HG02678 (cell line): ENCODE measurements around the gene PIWIL4.
"Not testable (repeated sequence)": the region's sequence is repeated elsewhere in the genome, so short reads cannot be mapped to it uniquely, and the experiment has no call there.

ENCODE experiments used
- ATAC-seq: cut with Tn5 transposase; IDR thresholded peaks from one replicate; pipeline ENCODE4 v1.9.1; 2021; ENCODE audit warnings: mild to moderate bottlenecking, moderate library complexity; ENCODE audit not compliant: unreplicated experiment

The PIWIL4 gene

DNA sequence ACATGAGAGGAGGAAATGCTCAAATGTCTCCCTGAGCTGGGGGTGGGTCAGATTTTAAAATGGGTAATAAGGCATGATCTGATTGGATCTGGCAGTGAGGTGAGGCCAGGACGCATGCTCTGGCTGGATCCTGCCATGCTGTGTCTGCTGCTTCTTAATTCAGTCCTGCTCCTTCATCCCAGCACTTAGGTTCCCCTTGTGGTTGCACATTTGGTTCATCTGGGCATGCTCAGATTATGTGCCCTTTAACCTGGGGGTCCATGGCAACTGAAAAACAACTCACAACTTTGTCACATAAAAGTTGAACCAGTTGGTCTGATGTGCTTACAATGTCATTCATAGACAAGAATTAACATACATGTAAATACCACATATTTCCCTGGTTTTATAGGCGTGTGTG, 67.9 kb downstream of the PIWIL4 start:
- no peak for ATAC-seq

- no peak for ATAC-seq
Observed at GRCh38 chr11:94636388-94636949, 69.3 kb downstream of the PIWIL4 start.

DNA sequence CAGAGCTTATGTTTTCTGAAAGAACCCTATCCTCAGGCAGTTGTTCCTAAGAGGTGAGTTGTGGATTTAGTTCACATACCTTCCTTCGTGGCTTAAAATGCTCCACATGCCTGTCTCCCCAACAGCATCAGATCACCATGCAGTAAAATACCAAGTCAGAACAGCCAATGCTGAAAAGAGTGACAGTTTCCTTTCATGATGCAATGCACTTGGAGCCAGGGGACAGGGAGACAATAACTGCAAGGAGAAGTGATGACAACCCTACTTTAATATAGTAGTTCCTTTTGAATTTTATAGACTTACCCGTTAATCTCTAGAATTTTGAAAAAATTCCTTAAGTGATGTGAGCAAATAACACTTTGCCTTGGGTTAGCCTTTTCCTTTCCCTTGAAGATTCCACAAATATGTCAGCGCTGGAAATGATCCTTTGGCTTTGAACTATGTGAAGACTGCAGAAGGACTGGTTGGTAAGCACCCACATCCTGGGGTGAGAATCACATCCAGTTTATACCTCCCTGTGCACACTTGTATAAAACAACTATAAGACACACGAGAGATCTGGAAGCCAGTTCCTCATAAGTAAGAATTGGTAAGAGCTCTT, 71.2 kb downstream of the PIWIL4 start:
- ATAC-seq: no peak

DNA sequence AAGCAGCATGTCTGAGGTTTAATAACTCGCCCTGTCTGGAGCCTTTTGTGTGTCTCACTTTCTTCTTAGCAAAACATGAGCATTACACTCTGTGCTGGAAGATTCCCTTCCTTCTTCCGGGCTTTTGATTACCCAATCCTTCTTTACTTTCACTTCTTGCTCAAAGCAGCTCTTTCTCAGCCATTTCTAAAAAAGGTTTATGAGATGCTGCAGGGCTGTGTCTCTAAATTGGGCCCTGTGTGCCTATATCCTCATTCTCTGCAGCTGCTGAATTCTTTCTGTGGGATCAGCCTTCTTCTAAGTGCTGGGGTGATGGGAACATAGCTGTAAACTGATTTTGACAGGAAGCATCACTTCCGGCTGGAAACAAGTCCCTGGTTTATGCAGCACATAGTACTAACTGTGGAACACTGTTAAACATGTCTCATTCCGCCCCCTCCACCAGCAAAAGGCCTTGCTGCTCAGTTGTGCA, 71.8 kb downstream of the PIWIL4 start:
- ATAC-seq: no peak

DNA sequence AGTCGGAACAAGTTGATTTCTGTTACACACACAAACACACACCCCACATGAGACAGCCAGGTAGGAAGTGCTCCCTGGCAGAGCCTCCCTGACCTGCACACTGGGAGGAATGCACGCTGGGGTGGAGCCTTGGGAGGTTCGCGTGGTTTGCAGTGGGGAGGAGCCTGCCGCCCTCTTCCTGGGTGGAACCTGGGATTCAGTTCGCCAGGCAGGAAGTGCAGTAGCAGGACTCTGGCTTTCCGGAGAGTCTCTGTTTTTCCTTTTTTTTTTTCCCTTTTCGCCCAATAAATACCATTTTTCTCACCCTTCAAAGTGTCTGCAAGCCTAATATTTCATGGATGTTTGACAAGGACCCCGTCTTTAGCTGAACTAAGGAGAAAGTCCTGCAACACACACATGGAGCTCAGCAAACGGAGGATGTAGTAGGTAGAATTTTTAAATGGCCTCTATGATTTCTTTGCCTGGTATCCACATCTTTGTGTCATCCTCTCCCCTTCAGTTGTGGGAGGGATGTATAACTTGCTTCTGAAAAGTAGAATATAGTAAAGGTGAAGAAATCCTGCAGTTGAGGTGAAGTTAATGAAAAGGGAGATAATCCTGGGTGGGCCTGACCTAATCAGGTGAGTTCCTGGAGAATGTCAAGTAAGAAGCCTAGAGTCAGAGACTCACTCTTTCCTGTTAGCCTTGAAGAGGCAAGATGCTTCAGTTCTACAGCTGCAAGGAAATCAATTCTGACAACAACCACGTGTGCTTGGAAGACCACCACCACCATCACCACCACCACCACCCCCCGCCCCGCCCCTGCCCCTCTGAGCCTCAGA, 72.9 kb downstream of the PIWIL4 start:
- ATAC-seq: no peak

GRCh38 chr11:94641167-94641761, 74.1 kb downstream of the PIWIL4 start:
- no peak for ATAC-seq

DNA sequence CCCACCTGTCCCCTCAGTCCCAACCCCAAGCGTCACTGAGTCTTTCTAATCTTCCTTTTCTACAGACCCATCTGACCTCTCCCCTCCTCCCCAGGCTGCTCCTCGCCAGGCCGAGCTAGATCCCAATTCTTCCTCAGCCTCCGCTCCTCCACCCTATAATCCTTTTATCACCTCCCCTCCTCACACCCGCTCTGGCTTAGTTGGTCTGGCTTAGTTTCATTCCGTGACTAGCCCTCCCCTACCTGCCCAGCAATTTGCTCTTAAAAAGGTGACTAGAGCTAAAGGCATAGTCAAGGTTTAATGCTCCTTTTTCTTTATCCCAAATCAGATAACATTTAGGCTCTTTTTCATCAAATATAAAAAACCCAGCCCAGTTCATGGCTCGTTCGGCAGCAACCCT, 76.0 kb downstream of the PIWIL4 start:
- ATAC-seq: not testable (repeated sequence)

DNA sequence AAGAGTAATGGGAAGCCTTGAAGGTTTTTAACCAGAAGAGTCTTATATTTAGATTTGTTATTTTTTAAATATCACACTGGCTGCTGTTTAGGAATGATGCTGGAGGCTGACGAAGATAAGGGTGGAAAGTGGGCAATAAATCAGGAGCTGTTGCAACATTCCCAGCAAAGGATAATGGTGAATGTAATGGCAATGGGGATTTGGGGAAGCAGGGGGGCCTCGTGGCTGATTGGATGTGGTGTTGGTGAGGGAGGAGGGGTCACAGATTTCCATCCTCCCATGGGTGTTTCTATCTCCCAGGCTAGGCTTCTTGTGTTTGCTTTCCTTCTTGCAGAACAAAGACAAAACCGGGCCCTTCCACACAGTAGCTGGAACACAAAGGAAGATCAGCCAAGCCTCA, 80.8 kb downstream of the PIWIL4 start:
- ATAC-seq: no peak

- ATAC-seq: no peak
Observed at GRCh38 chr11:94648789-94649188, 81.6 kb downstream of the PIWIL4 start.

- no peak for ATAC-seq
Observed at GRCh38 chr11:94649254-94649653, 82.1 kb downstream of the PIWIL4 start.

GRCh38 chr11:94649964-94650623, 82.9 kb downstream of the PIWIL4 start:
- ATAC-seq: no peak

DNA sequence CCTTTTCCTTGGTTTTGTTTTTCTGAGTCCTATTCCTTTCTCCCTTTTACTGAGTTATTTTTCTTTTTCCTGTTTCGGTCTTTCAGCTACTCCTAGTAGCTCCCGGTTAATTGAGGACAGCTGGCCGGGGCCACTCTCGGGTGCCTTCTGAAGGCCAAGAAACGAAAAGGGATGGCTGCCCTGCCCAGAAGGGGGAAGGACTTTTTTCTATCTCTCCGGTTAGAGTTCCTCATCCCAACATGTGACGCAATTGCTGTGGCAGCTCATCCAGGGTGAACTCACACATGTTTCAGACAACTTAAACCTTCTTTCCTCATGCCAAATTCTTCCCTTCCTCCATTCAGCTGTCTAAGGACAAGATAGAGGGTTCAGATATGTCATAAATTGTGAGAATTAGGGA, 83.6 kb downstream of the PIWIL4 start:
- no peak for ATAC-seq

- ATAC-seq: no peak
Observed at GRCh38 chr11:94652735-94653284, 85.6 kb downstream of the PIWIL4 start.

DNA sequence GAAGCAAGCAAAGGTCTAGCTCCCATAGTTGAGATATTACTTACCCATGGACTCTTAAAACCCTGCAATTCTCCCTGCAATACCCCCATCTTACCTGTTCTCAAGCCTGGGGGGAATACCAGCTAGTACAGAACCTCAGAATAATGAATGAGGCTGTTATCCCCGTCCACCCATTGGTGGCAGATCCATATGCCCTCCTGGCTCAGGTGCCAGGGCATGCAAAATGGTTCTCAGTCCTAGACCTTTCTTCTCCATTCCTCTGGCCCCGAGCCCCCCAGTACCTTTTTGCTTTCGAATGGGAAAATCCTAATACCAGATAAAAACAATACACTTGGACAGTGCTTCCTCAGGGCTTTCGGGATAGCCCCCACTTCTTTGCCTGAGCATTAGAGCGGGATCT, 86.4 kb downstream of the PIWIL4 start:
- no peak for ATAC-seq

DNA sequence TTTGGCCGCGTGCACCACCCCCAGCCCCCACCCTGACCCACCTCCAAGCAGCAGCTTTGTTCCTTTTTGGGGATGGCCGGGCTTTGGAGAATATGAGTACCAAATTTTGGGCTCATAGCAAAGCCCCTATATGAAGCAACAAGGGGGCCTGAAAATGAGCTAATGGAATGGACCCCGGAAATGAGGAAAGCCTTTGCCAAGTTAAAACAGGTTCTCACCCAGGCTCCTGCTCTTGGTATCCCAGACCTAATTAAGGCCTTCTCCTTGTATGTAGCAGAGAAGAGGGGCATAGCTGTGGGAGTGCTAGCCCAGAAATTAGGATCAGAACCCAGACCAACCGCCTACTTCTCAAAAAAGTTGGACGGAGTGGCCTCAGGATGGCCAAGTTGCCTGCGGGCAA, 87.0 kb downstream of the PIWIL4 start:
- ATAC-seq: no peak

DNA sequence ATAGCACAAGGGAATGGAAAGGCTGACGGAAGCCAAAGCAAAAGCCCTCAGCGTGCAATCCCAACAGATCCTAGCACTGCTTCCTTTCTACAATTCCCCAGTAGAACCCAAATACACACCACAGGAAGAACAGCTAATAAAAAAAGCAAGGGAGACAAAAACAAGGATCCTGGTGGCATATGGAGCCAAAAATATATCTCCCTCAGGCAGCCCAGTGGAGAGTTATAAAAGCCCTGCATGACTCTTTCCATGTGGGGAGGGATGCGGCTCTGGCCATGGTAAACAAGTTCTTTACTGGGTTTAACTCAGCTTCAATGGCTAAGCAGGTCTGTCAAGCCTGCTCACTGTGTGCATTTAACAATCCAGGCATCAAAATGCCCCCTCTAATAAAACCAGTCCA, 88.1 kb downstream of the PIWIL4 start:
- ATAC-seq: no peak

DNA sequence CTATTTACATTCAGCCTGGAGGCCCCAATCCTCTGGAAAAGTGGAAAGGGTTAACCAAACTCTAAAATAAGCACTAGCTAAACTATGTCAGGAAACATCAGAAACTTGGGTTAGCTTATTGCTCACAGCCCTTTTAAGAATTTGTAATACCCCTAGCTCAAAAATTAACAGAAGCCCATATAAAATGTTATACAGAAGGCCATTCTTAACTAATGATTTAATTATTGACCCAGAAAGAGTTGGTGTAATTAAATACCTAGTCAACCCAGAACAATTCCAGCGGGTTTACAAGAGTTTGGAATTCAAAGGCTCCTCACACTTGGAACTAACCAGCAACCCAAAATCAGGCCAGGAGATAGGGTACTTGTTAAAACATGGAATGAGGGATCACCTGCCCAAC, 88.8 kb downstream of the PIWIL4 start:
- no peak for ATAC-seq

GRCh38 chr11:94656968-94657367, 89.8 kb downstream of the PIWIL4 start:
- no peak for ATAC-seq

GRCh38 chr11:94657629-94658028, 90.5 kb downstream of the PIWIL4 start:
- no peak for ATAC-seq

DNA sequence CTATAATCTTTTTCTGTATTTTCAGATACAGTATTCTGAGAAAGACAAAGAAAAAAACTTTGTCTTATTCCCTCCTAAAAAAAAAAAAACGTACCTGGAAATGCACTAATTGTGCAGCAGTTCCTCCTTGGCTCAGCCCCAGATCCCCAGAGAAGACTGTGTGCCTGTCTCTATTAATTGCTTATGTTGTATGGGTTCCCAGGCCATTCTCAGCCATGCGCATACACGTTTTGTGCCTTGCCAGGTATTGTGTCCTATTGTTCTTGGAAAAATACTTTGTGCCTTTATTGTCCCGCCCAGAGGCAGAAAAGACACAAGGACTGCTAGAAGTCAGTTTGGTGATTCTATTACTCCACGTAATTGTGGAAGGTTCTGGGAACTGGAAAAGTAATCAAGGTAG, 91.2 kb downstream of the PIWIL4 start:
- ATAC-seq: no peak

DNA sequence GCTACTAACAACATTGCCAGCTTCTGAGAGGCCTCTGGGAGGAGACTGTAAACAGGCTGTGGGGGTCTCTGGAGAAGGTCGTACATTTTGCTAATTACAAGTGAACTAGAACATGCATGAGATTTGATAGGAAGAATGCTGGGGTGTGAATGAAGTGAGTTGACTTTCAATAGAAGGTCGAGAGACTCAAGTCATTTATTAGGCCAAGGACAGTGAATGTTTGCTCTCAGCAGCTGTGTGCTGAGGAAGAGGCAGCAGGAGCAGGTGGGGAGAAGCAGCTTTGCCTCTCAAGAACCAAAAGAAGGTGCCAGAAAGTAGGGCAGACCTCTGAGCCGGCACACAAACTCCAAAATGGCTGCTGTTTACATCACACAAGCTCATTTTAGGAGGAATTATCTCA, 91.7 kb downstream of the PIWIL4 start:
- ATAC-seq: no peak
